HTERT RPE-1 (cell line): ENCODE data around the gene RARB.

ENCODE experiments used
- in situ Hi-C: fragments of 300-500 bp; cut with MboI; formaldehyde crosslinking; loops from 4 replicates; pipeline ENCODE4 v1.14.3; 2020; ENCODE audit warnings: low sequenced_read_pairs

RARB gene

DNA sequence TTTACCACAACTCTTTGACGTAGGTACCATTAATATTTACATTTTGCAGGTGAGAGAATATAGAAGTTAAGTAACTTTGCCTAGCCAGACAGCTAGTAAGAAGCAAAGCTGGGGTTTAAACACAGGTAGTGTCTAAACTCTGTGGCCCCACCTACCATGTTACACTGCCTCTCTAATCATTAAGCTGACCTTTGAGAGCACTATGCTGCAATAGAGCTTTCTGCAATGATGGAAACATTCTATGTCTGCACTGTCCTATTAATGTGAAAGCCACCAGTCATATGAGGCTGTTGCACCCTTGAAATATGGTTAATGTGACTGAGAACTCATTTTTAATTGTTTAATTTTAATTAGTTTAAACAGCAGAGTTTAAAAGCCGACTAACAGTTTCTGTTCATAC is 6.3 kb upstream of the RARB start:
- in situ Hi-C loops, result no loop called here

DNA sequence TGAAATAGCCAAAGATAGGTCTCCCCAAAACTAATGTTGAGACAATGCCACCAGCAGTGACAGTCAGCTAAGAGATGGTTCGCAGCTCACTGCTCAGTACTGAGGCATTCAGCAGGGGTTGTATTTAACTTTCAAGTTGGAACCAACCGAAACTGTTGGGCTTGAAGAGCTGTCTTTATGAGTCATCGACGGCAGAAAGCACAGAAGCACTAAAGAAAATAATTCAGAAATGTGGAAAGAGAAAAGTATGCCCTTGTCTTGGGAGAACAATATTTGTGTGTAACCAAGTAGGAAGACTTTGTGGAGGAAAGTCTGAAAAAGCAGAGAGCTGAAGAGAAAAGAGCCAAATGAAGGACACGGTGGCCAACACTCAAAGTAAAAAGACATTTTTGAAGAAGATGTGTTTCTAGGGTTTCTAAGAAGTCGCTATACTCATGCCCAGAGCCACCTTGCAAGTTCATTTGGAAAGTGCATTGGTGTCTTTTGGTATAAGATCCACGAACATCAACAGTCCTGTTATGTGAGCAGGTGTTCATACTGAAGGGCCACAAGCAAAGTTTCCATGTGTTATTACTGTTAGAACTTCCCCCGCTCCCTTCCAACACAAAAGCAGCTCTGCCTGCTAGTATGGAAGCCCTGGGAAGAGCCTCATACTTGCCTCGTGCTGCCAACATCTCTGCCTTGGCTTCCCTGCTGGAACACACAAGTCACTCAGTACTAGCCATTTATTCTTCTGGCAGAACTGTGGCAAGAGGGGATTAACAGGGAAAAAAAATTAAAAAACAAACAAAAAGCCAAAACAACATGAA is 4.1 kb upstream of the RARB start:
- in situ Hi-C loops, result no loop called here

DNA sequence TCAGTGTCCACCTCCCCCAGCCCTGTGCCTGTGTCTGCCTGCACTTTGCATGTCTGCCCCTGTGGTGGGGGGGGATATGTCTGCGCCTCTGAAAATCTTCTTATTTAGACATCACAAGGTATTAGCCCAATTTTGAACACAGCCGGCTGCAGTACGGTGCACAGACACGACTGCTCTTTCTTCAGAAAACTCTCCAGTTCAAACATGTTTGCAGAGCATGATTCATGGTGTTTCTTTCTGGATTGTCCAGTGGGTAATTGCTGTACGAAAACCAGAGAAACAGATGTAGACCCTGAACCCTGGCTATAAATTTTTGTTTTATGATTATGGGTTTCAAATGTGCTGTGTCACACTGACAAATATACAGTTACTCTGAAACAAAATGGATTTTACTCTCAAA is 3.4 kb upstream of the RARB start:
- in situ Hi-C loops, result no loop called here

DNA sequence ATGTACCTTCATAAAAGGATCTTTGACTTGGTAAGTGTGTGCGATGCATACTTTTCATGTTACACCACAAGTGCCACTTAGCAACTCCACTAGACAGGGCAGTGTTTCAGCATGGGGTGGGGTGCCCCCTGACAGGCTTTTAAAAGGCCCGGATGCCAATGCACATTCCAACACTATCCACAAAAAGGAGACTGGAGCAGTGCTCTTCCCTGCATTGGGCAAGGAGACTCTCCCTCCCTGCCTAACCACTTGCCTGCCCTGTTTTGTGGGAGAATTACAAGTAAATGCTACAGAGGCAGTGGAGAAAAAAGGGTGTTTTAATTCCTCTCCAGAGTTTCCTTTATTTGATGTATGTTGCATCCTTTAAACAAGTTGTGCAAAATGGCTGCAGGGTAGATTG is 1.7 kb upstream of the RARB start:
- in situ Hi-C loops, result no loop called here

GRCh38 chr3:25427155-25427554 is 908 bp upstream of the RARB start:
- in situ Hi-C loops, result no loop called here

GRCh38 chr3:25427563-25427941 is 511 bp upstream of the RARB start:
- in situ Hi-C loops, result no loop called here

DNA sequence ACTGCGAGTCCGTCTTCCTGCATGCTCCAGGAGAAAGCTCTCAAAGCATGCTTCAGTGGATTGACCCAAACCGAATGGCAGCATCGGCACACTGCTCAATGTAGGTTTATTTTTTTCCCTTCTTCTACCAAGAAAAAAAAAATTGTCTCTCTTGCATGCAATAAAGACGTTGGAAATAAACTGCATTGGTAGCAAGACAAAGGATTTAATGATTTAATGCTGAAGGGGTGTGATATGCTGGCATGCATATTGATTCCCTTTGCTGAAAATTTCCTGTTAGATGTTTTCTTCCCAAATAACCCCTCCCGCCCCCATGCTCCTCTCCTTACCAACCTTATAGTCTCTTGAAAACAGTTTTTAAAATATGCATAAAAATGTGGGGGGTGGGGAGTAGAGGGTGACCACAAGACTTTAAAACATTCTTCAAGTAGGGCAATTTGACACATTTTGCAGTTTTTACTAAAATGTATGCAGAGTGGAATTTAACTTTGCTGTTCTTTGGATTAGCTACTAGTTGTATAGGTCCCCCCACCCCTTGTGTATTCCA is 799 bp downstream of the RARB start:
- in situ Hi-C loops, result no loop called here

DNA sequence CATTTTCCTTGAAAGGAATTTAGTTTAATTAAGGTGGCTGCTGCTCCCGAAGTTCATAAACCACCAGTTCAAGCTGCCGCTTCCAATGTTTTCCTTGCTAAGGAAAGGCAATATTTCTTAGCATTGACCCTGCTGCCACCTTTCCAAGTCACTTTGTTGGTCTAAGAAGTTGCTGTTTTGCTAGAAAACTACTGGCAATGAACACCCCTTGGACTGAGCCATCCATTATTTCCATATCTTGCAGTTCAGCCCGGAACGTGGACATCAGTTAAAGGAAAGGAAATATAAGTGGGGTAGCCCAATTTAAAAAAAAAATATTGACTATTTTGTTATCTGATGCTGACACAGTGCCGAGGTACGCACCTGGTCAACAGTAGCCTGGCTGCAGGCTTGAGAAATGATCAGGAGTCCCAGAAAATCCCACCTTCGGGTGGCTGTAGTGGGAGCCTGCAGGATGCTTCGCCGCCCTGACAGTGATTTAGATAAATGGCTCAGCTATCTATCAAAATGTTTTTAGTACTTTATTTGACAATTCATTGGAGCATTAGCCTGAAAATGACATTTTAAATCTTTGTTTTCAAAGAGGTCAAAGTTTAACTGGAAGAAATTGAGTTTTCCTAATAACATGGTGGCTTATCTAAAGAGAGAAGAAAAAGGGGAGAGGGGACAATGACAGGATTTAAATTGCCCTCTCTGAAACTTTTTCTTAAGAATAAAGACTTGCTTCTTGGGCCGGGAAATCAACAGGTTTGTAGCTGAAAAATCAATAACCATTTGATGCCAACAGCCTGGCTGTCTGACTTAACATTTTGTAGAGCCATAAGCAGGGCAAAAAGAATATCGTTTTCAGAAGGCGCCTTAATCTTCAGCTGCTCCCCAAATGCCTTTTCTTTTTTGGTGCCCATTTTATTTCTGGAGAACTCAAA is 1.6 kb downstream of the RARB start:
- in situ Hi-C loops, result no loop called here

DNA sequence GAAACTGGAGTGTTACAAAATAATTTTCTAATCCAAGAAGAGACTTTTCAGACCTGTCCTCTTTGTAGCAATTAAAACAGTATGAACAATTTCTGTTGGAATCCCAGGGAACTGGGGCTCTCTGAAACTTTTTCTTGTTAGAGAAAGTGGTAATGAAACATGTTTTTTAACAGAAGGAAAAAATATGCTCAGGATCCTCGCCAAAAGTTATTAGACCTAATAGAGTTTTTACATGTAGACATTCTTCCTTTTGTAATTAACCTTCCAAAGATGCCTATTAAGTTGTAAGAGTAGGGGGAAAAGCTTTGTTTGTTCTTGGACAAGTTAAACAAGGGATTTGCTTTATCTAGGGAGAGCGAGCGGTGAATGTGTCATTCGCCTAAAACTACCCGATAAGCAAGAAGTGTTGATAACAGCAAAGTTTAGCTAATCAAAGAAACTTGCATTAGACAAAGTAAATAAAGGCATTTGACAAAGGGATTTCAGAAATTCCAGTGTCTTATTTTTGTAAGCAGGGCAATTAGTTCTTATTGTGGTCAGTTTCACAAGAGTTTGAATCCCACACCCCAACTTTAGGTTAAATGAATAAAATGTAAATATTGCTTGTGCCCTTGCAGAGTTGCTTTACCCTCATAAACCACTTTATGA is 2.3 kb downstream of the RARB start:
- in situ Hi-C loops, result no loop called here

- in situ Hi-C loops, result no loop called here
These were observed 3.1 kb downstream of the RARB start for GRCh38 chr3:25430935-25431770.

DNA sequence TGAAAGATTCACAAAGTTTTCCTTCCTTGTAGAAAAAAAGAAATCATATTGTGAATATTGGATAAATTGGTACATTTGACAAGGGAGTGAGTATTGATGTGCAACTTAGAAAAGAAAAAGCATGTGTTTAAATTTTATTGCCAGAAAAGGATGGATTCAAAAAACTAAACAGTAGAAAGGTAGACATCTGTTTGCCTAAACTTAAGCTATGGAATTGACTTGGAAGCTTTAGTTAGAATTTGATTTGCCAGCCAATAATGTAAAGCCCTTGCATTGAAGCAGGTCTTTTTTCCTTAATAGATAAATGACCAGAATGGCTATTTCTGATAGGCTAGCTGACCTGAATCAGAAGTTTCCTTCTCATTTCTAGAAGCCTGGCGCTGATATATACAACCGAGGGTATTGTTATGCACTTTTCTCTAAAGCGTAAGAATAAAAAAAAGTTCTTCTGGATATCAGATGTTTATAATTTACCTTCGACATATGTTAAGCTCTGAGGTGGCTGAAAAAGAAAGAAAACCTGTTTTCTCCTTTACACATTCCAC is 4.2 kb downstream of the RARB start:
- in situ Hi-C loops, result no loop called here

DNA sequence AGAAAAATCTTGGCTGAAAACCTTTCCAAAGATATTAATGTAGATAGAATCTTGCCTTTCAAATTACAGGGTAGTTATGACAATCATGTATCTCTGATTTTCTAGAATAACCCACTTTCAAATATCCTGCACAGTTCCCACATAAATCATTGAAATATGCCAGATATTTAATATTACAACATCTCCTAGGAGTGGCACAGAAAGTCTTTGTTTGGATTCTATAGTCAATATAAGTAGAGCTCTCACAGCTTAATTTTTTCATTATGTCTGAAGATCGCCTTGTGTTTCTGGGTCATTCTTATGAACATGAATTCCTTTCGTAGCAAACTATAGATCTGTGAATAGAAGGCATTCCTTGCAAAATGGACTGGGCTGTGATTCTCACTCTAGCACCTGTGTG is 5.0 kb downstream of the RARB start:
- in situ Hi-C loops, result no loop called here

GRCh38 chr3:25433868-25434267 is 5.8 kb downstream of the RARB start:
- in situ Hi-C loops, result no loop called here

DNA sequence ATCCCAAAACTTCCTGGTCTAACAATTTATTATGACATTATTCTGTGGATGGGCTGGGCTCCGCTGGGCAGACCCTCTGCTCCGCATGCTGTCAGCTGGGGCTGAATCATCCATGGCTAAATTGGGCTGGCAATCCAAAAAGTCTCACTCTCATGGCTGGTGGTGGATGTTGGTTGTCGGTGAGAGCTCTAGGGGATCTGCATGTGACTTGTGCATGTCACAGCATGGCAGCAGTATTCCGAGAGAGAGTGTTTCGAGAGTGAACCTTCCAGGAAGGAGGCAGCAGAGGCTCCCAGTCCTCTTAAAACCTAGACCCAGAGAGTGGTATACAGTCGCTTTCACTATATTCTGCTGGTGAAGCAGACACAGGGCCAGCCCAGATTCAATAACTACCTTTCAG is 9.9 kb downstream of the RARB start:
- in situ Hi-C loops, result no loop called here

GRCh38 chr3:25438791-25439555 is 10.9 kb downstream of the RARB start:
- in situ Hi-C loops, result no loop called here

DNA sequence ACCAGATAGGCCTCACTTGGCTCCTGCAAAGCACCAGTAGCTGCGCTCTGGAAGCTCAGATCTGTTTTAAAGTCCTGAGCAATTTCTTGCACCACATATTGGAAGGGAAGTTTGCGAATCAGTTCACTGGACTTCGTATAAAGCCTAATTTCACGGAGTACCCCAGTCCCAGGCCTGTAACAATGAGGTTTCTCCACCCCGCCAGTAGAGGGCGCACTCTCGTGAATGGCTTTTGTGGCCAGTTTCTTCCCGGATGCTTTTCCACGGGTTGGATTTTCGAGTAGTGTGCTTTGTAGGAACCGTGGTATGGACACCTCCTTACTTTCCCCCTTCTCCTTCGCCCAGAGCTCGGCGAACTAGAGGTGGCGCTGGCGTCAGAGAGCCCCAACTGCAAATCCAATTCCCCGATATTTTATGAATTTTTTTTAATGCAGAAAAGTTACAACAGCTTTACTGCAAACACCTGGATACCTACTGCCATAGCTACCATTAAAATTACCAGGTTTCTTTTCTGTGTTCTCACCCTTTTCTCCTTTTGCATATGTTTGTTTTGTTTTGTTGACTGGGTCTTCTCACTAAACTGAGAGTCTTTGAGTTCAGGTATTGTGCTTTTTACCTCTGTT is 13.3 kb downstream of the RARB start:
- in situ Hi-C loops, result no loop called here

DNA sequence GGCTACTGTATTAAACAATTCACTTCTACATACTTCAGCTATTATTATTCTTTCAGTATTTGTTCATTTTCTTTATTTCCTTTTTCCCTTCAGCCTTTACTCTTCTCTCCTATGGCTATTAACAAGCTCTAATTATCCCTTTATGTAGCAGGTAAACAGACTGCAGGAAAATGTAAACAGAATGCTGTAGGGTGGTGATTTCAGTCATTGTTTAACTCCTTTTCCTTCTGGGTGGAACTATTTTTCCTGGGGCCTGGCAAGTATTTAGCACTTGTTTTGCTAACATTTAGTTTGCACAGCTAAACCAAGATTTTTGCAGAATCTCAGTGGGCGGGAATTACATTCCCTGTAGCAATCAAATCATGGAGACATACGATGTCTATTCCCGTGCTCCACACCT is 14.4 kb downstream of the RARB start:
- in situ Hi-C loops, result no loop called here

GRCh38 chr3:25444273-25444672 is 16.2 kb downstream of the RARB start:
- in situ Hi-C loops, result no loop called here

DNA sequence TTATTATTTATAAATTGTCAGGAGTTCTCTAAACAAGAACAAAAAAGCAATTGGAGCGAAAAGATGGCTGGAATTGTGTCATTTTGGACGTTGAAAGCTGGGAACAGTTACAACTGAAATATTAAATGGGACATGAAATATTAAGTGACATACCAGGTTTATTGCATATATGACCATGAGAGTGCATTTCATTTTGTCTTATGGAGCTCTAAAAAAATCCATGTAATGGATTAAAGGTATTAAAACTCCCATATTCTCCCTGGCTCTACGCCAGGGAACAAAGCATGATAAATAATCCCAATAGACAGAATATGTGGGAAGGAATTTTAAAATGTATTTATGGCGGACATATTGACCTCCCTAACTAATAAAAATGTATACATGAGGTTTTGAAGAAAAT is 17.7 kb downstream of the RARB start:
- in situ Hi-C loops, result no loop called here
